K562 (cell line): ENCODE measurements around the gene IGF1R. TPM values are rescaled to one million over a fixed set of nuclear protein-coding genes. Genes with fewer than 3 reads are reported as not detected.

Experiments used
- ATAC-seq: fragments of 200-7000 bp; cut with Tn5 transposase; 3 replicates; pipeline ENCODE4 v1.9.1; 2020; ENCODE audit warnings: moderate library complexity
- BruUV-seq: library from RNA; stranded (reverse); fragments of 400-500 nt; replicated peaks from 2 replicates; lab custom pipeline; 2021; lab: Mats Ljungman, UMichigan
- CTCF ChIA-PET: fragments of 300-600 bp; formaldehyde crosslinking; extraction: SDS; loops from one replicate; lab custom pipeline; 2021; ENCODE audit warnings: low intra/inter-chr PET ratio; lab: Yijun Ruan, JAX
- POLR2A ChIA-PET: fragments of 300-600, 350-650 bp; sonication (Branson Sonifier 250); formaldehyde crosslinking; extraction: SDS; loops from one replicate; lab custom pipeline; 2021; ENCODE audit warnings: antibody characterized with exemption, inconsistent platforms; lab: Yijun Ruan, JAX
- DNase-seq, 4 experiments: peaks; one replicate each; pipeline versions ENCODE4 v3.0.0 to v3.0.0-alpha.2; 2011 to 2018; ENCODE audit warnings: low spot score in 3 of 4, mixed read lengths in 3 of 4; ENCODE audit errors: extremely low read depth in 1 of 4
- FAIRE-seq: peaks from 2 replicates; lab custom pipeline; 2011; peaks lifted over from hg19 to GRCh38; lab: Jason Lieb, UNC
- H2AFZ ChIP-seq: 2 replicates; pipeline ENCODE4 v1.6.0; 2011; ENCODE audit warnings: low read depth, low read length, control low read depth, inconsistent platforms
- H3K27ac ChIP-seq: fragments of 200-600 bp; 3 replicates; pipeline ENCODE4 v1.8.0; 2011; ENCODE audit warnings: low read depth, mild to moderate bottlenecking, control low read depth, inconsistent platforms, low read length, moderate library complexity, mixed read lengths; ENCODE audit errors: extremely low read depth
- H3K27me3 ChIP-seq, 2 experiments: fragments of 300-600 bp in 1 of 2; 2 replicates in 1 of 2; 3 replicates in 1 of 2; pipeline versions ENCODE4 v1.6.0 to v1.8.0; 2011; ENCODE audit warnings: inconsistent platforms in 2 of 2, low read length in 2 of 2, mild to moderate bottlenecking in 1 of 2, mixed read lengths in 1 of 2, moderate library complexity in 1 of 2; ENCODE audit not compliant: control insufficient read depth in 2 of 2, insufficient read depth in 2 of 2
- H3K36me3 ChIP-seq: fragments of 300-600 bp; 3 replicates; pipeline ENCODE4 v1.8.0; 2011; ENCODE audit warnings: mild to moderate bottlenecking, low read length, inconsistent platforms; ENCODE audit not compliant: control insufficient read depth, insufficient read depth
- H3K4me1 ChIP-seq, 2 experiments: fragments of 200-600 bp in 1 of 2; replicated peaks in 1 of 2; 2 replicates in 1 of 2; 3 replicates in 1 of 2; pipeline versions ENCODE4 v1.5.1 to v1.8.0; 2011; ENCODE audit warnings: inconsistent platforms in 2 of 2, low read length in 2 of 2, mild to moderate bottlenecking in 1 of 2, mixed read lengths in 1 of 2, moderate library complexity in 1 of 2; ENCODE audit not compliant: control insufficient read depth in 2 of 2, insufficient read depth in 2 of 2
- H3K4me2 ChIP-seq: 2 replicates; pipeline ENCODE4 v1.6.1; 2011; ENCODE audit warnings: low read length, control low read depth, inconsistent platforms, mixed read lengths; ENCODE audit not compliant: insufficient read depth
- H3K4me3 ChIP-seq: fragments of 200-600 bp; sonication (generic), shearing (Covaris generic); 2 replicates; pipeline ENCODE4 v1.5.1; 2016; ENCODE audit warnings: control low read depth, inconsistent platforms
- H3K79me2 ChIP-seq: fragments of 200-600 bp; 3 replicates; pipeline ENCODE4 v1.8.0; 2011; ENCODE audit warnings: low read length, inconsistent platforms; ENCODE audit not compliant: control insufficient read depth, insufficient read depth
- H3K9ac ChIP-seq, 2 experiments: 2 replicates each; pipeline versions ENCODE4 v1.6.0 to v1.6.1; 2011; ENCODE audit warnings: low read depth in 2 of 2, low read length in 2 of 2, control low read depth in 1 of 2, inconsistent platforms in 1 of 2, mild to moderate bottlenecking in 1 of 2, mixed read lengths in 1 of 2; ENCODE audit not compliant: insufficient read depth in 1 of 2
- H3K9me1 ChIP-seq: one replicate; pipeline ENCODE4 v1.6.0; 2011; ENCODE audit warnings: inconsistent platforms, mild to moderate bottlenecking, low read length, moderate library complexity; ENCODE audit not compliant: control insufficient read depth, insufficient read depth
- H3K9me3 ChIP-seq: replicated peaks from 2 replicates; pipeline ENCODE4 v1.5.1; 2011; ENCODE audit warnings: low read depth, low read length, inconsistent platforms; ENCODE audit not compliant: control insufficient read depth, insufficient read depth
- H4K20me1 ChIP-seq: replicated peaks from 2 replicates; pipeline ENCODE4 v1.6.1; 2011; ENCODE audit warnings: low read length, inconsistent platforms, mixed read lengths; ENCODE audit not compliant: control insufficient read depth, insufficient read depth
- CCNT2 ChIP-seq: IDR thresholded peaks from 2 replicates; pipeline ENCODE4 v1.6.1; 2011; ENCODE audit warnings: borderline replicate concordance, low read depth, mild to moderate bottlenecking, moderate library complexity, mixed read lengths, low read length; ENCODE audit not compliant: insufficient read length; ENCODE audit errors: extremely low read depth
- FUS ChIP-seq: fragments of 200-400 bp; formaldehyde crosslinking; optimal IDR thresholded peaks from 2 replicates; pipeline ENCODE3; 2017; ENCODE audit warnings: low read depth, low read length
- MTA1 ChIP-seq: fragments of 450-650 bp; IDR thresholded peaks from 2 replicates; pipeline ENCODE4 v1.6.1; 2017; ENCODE audit warnings: borderline replicate concordance
- PHF8 ChIP-seq: fragments of 200-600 bp; sonication (generic); IDR thresholded peaks from 2 replicates; pipeline ENCODE4 v1.6.1; 2012; ENCODE audit warnings: mixed run types, mild to moderate bottlenecking, inconsistent platforms, low read length, moderate library complexity, borderline replicate concordance
- RAD51 ChIP-seq: fragments of 450-650 bp; IDR thresholded peaks from 2 replicates; pipeline ENCODE4 v1.7.1; 2016; ENCODE audit warnings: low read depth, mild to moderate bottlenecking, borderline replicate concordance
- ZFP30 ChIP-seq: fragments of 250-450 bp; sonication (Bioruptor Pico); IDR thresholded peaks from 2 replicates; pipeline ENCODE4 v1.8.0; 2022; ENCODE audit warnings: moderate library complexity, mild to moderate bottlenecking, inconsistent platforms, borderline replicate concordance
- ZNF224 ChIP-seq: sonication (generic); formaldehyde crosslinking; IDR thresholded peaks from 2 replicates; pipeline ENCODE4 v1.8.0; 2022; ENCODE audit warnings: mild to moderate bottlenecking, missing genetic modification reagents
- ZNF57 ChIP-seq: fragments of 450-650 bp; formaldehyde crosslinking; IDR thresholded peaks from 2 replicates; pipeline ENCODE4 v1.4.0; 2020; ENCODE audit warnings: mild to moderate bottlenecking, moderate library complexity
- WGBS: fragments of 100-300 bp; shearing (Covaris generic); methylation state at CpG from one replicate; pipeline ENCODE4 v1.1.6; 2016; ENCODE audit warnings: low coverage, mixed read lengths; ENCODE audit not compliant: insufficient coverage; ENCODE audit errors: missing lambda C conversion rate; 5-methylcytosine and 5-hydroxymethylcytosine counted together
- in situ Hi-C: fragments of 300-500 bp; cut with MboI; formaldehyde crosslinking; loops from 4 replicates; pipeline ENCODE4 v1.15.0; 2018; ENCODE audit warnings: inconsistent platforms, mixed read lengths
- intact Hi-C: fragments of 100-400 bp; cut with micrococcal nuclease; formaldehyde crosslinking; loops from 2 replicates; pipeline ENCODE4 v1.14.2; 2022
- polyA plus RNA-seq, 8 experiments: library from polyadenylated mRNA; depleted of rRNA in 4 of 8; stranded (reverse) in 5 of 8; unstranded in 3 of 8; fragments of >200 nt; fragmentation: Nextera tagmentation in 2 of 8; fragmentation: Illumina TruSeq in 1 of 8; extraction: Ambion mirVana in 2 of 8; extraction: Trizol in 1 of 8; gene quantifications; 2 replicates each; pipeline versions ENCODE4 v1.2.1 to v1.2.3, GENCODE V29; 2011 to 2014; ENCODE audit warnings: inconsistent platforms in 1 of 8, missing spikeins in 1 of 8
- total RNA-seq, 7 experiments: library from RNA; depleted of rRNA in 6 of 7; stranded (reverse); fragments of >200 nt in 6 of 7; fragmentation: Illumina TruSeq in 2 of 7; extraction: Trizol in 2 of 7; gene quantifications; 2 replicates each; pipeline versions ENCODE4 v1.2.1 to v1.2.3, GENCODE V29; 2011 to 2021; ENCODE audit warnings: low replicate concordance in 1 of 7

IGF1R gene
- total and polyA plus RNA-seq, 9 of the 15 experiments (the other 6 are each of a cell fraction or from before 2014, with no cell fraction given): 0.35 to 8.0 (median 1.6) TPM

DNA sequence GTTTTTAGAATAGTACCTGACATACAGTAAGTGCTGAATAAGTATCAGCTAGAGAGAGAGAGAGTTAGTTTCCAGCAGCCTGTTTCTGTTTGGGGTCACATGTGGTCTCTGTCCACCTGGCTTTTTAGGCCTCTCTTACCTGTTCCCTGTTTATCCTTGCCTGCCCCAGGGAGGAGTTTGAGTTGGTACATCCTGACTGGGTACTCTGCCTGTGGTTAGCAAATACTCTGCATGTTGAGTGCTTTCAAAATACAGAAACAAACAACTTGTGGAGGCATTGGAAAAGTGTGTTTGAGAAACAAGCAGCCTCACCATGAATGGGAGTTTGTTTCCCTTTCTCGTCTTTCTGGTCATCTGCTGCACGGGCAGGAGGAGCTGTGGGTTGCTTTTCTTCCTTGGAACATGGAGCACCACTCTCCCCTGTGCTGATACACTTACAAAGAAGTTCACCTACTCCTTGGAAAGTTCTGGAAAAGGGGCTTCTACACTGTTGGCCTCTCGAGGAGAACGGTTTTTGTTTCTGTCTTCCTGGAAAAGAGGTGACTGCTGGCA lies 193.2 kb downstream of the IGF1R start:
- POLR2A ChIA-PET: interaction anchor here (0.6 kb wide), 1 partner anchor 390 kb away, joined by 4 read pairs; no protein-coding TSS in a partner anchor
- CTCF ChIA-PET: no interaction called here
- Histone ChIP-seq H2AFZ (no peak overlapping the region), H3K4me2 (no peak overlapping the region), H3K27me3 (no peaks in the 10 kb centered on the region; a peak in 3 of 5 replicates), H3K4me3 (no peak overlapping the region), H3K4me1 (no peaks in the 10 kb centered on the region), H3K9me1 (no peaks in the 10 kb centered on the region), H3K9ac (no peak overlapping the region), H4K20me1 (no peaks in the 10 kb centered on the region), H3K36me3 (no peaks in the 10 kb centered on the region), H3K9me3 (no peaks in the 10 kb centered on the region), H3K79me2 (no peaks in the 10 kb centered on the region), H3K27ac (no peak overlapping the region)
- WGBS: 0% methylated on average over 4 of the region's 4 CpGs
- in situ Hi-C loops (no loop called here), intact Hi-C loops (no loop called here)
- DNase-seq (no peak), ATAC-seq (no peak), FAIRE-seq (no peak)
- TF ChIP-seq ZNF224 (CRISPR knock-in tag) (no peak), CCNT2 (no peak), PHF8 (no peak), ZFP30 (no peak), FUS (no peak), ZNF57 (no peak), RAD51 (no peak), MTA1 (no peak)
- BruUV-seq: no TSS peak
